HepG2 (cell line): ENCODE measurements around the gene CLIP2. TPM values are rescaled to one million over a fixed set of nuclear protein-coding genes. Genes with fewer than 3 reads are reported as not detected.
A peak's percentile ranks its signal among the peaks of the same experiment; 100 is the strongest.

ENCODE experiments used
- ARID4A ChIP-seq: sonication (generic); formaldehyde crosslinking; IDR thresholded peaks from 2 replicates; pipeline ENCODE4 v1.5.0; 2020; ENCODE audit warnings: mild to moderate bottlenecking, missing genetic modification reagents, borderline replicate concordance
- PAF1 ChIP-seq: IDR thresholded peaks from 2 replicates; pipeline ENCODE4 v1.6.1; 2016; ENCODE audit warnings: missing genetic modification reagents, missing compliant biosample characterization
- PHF5A ChIP-seq: IDR thresholded peaks from one replicate; pipeline ENCODE4 v1.6.1; 2018; ENCODE audit warnings: low read depth, missing genetic modification reagents; ENCODE audit not compliant: unreplicated experiment
- RARA ChIP-seq: IDR thresholded peaks from 2 replicates; pipeline ENCODE4 v1.6.1; 2016; ENCODE audit warnings: missing genetic modification reagents, missing compliant biosample characterization
- RCOR2 ChIP-seq: IDR thresholded peaks from 2 replicates; pipeline ENCODE4 v1.6.1; 2016; ENCODE audit warnings: missing biosample characterization, missing genetic modification reagents
- SALL1 ChIP-seq: sonication (generic); formaldehyde crosslinking; IDR thresholded peaks from 2 replicates; pipeline ENCODE4 v1.8.0; 2022; ENCODE audit warnings: mild to moderate bottlenecking, missing genetic modification reagents
- TSC22D2 ChIP-seq: sonication (generic); formaldehyde crosslinking; IDR thresholded peaks from 2 replicates; pipeline ENCODE4 v1.5.1; 2020; ENCODE audit warnings: missing genetic modification reagents, mild to moderate bottlenecking, borderline replicate concordance
- ZFYVE20 ChIP-seq: sonication (generic); formaldehyde crosslinking; IDR thresholded peaks from 2 replicates; pipeline ENCODE4 v1.8.0; 2023; ENCODE audit warnings: low read depth, mild to moderate bottlenecking, moderate library complexity, missing genetic modification reagents, borderline replicate concordance
- ZNF383 ChIP-seq: sonication (generic); formaldehyde crosslinking; IDR thresholded peaks from 2 replicates; pipeline ENCODE4 v1.4.0; 2020; ENCODE audit warnings: missing genetic modification reagents, mild to moderate bottlenecking, borderline replicate concordance
- ZNF543 ChIP-seq: sonication (generic); formaldehyde crosslinking; IDR thresholded peaks from 2 replicates; pipeline ENCODE4 v1.4.0; 2020; ENCODE audit warnings: mild to moderate bottlenecking, missing genetic modification reagents
- ZNF674 ChIP-seq: sonication (generic); formaldehyde crosslinking; IDR thresholded peaks from 2 replicates; pipeline ENCODE4 v1.5.0; 2020; ENCODE audit warnings: low read depth, mild to moderate bottlenecking, missing genetic modification reagents
- ZNF747 ChIP-seq: sonication (generic); formaldehyde crosslinking; IDR thresholded peaks from 2 replicates; pipeline ENCODE4 v1.8.1; 2023; ENCODE audit warnings: missing genetic modification reagents, mild to moderate bottlenecking, borderline replicate concordance
- ZNF790 ChIP-seq: sonication (generic); formaldehyde crosslinking; IDR thresholded peaks from 2 replicates; pipeline ENCODE4 v1.8.0; 2022; ENCODE audit warnings: missing genetic modification reagents, mild to moderate bottlenecking, borderline replicate concordance
- polyA plus RNA-seq, 8 experiments: library from polyadenylated mRNA; depleted of rRNA in 3 of 8; stranded (reverse) in 7 of 8; unstranded in 1 of 8; fragments of >200 nt; fragmentation: Illumina TruSeq in 4 of 8; extraction: Trizol in 4 of 8; gene quantifications; 2 replicates each; pipeline versions ENCODE4 v1.2.1 to v1.2.3, GENCODE V29; 2011 to 2016; ENCODE audit warnings: low read depth in 4 of 8, missing spikeins in 1 of 8, mixed read lengths in 1 of 8; ENCODE audit not compliant: insufficient read depth in 1 of 8
- total RNA-seq, 5 experiments: library from RNA; depleted of rRNA; stranded (reverse); fragments of >200 nt; fragmentation: Illumina TruSeq; extraction: Trizol; gene quantifications; 2 replicates each; pipeline ENCODE4 v1.2.3, GENCODE V29; 2016; ENCODE audit warnings: low read depth in 1 of 5
- TF ChIP-seq, protein P1 (sequence below): IDR thresholded peaks from 2 replicates; pipeline ENCODE4 v1.4.0; 2020; ENCODE audit warnings: mild to moderate bottlenecking, missing genetic modification reagents
- TF ChIP-seq, protein P2 (sequence below): sonication (generic); formaldehyde crosslinking; IDR thresholded peaks from 2 replicates; pipeline ENCODE4 v1.5.0; 2020; ENCODE audit warnings: mild to moderate bottlenecking, low read depth, missing genetic modification reagents, borderline replicate concordance
- TF ChIP-seq, protein P3 (sequence below): sonication (generic); formaldehyde crosslinking; IDR thresholded peaks from 2 replicates; pipeline ENCODE4 v1.5.1; 2020; ENCODE audit warnings: mild to moderate bottlenecking, missing genetic modification reagents, moderate library complexity

The CLIP2 gene
- total and polyA plus RNA-seq, 2 of the 13 experiments (the other 11 are each of a cell fraction or from before 2014, with no cell fraction given) = 6.5 to 17.4 TPM

DNA sequence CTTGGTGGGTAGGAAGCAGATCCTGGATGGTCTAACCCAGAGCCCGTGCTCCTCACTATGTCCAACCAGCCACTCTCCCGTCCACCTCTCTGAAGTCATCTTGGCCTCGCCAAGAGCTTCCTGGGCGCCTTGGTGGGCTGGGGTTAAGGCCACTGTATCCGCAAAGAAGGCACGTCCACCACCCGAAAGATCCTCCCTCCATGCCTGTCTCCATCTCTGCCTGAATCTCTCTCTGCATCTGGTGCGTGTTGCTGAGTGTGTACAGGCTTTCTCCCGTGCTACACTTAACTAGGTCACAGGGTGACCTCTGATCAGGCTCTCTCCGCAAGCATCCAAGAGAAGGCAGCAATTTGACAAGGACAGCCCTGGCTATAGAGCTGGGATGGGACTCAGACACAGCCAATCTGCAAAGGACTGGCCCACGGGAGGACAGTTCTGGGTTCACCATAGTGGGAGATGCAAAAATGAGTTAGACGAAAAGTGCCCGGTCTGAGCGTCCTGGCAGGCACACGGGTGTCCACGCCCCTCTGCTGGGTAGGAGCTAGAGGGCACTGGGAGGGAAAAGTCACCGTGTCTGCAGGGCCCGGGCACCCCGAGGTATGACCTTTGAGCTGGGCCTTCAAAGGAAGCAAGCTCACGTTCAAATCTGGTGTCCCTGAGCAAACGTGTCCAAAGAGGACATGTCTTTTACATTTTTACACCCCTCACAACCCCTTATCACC is 25.6 kb upstream of the CLIP2 start (continued):
- TF ChIP-seq ARID4A (CRISPR knock-in tag) = peak; percentile 37; the same call in 1 of the 2 replicates
- TF ChIP-seq ZNF674 (CRISPR knock-in tag) = no peak
- TF ChIP-seq, protein P1, sequence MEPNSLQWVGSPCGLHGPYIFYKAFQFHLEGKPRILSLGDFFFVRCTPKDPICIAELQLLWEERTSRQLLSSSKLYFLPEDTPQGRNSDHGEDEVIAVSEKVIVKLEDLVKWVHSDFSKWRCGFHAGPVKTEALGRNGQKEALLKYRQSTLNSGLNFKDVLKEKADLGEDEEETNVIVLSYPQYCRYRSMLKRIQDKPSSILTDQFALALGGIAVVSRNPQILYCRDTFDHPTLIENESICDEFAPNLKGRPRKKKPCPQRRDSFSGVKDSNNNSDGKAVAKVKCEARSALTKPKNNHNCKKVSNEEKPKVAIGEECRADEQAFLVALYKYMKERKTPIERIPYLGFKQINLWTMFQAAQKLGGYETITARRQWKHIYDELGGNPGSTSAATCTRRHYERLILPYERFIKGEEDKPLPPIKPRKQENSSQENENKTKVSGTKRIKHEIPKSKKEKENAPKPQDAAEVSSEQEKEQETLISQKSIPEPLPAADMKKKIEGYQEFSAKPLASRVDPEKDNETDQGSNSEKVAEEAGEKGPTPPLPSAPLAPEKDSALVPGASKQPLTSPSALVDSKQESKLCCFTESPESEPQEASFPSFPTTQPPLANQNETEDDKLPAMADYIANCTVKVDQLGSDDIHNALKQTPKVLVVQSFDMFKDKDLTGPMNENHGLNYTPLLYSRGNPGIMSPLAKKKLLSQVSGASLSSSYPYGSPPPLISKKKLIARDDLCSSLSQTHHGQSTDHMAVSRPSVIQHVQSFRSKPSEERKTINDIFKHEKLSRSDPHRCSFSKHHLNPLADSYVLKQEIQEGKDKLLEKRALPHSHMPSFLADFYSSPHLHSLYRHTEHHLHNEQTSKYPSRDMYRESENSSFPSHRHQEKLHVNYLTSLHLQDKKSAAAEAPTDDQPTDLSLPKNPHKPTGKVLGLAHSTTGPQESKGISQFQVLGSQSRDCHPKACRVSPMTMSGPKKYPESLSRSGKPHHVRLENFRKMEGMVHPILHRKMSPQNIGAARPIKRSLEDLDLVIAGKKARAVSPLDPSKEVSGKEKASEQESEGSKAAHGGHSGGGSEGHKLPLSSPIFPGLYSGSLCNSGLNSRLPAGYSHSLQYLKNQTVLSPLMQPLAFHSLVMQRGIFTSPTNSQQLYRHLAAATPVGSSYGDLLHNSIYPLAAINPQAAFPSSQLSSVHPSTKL = no peak; the same call in none of the 2 replicates
- no peak for TF ChIP-seq TSC22D2 (CRISPR knock-in tag)
- TF ChIP-seq RCOR2 (CRISPR knock-in tag) = no peak
- TF ChIP-seq PAF1 (CRISPR knock-in tag) = no peak
- no peak for TF ChIP-seq ZNF747
- TF ChIP-seq, protein P2, sequence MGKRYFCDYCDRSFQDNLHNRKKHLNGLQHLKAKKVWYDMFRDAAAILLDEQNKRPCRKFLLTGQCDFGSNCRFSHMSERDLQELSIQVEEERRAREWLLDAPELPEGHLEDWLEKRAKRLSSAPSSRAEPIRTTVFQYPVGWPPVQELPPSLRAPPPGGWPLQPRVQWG (CRISPR knock-in tag) = no peak
- TF ChIP-seq, protein P3, sequence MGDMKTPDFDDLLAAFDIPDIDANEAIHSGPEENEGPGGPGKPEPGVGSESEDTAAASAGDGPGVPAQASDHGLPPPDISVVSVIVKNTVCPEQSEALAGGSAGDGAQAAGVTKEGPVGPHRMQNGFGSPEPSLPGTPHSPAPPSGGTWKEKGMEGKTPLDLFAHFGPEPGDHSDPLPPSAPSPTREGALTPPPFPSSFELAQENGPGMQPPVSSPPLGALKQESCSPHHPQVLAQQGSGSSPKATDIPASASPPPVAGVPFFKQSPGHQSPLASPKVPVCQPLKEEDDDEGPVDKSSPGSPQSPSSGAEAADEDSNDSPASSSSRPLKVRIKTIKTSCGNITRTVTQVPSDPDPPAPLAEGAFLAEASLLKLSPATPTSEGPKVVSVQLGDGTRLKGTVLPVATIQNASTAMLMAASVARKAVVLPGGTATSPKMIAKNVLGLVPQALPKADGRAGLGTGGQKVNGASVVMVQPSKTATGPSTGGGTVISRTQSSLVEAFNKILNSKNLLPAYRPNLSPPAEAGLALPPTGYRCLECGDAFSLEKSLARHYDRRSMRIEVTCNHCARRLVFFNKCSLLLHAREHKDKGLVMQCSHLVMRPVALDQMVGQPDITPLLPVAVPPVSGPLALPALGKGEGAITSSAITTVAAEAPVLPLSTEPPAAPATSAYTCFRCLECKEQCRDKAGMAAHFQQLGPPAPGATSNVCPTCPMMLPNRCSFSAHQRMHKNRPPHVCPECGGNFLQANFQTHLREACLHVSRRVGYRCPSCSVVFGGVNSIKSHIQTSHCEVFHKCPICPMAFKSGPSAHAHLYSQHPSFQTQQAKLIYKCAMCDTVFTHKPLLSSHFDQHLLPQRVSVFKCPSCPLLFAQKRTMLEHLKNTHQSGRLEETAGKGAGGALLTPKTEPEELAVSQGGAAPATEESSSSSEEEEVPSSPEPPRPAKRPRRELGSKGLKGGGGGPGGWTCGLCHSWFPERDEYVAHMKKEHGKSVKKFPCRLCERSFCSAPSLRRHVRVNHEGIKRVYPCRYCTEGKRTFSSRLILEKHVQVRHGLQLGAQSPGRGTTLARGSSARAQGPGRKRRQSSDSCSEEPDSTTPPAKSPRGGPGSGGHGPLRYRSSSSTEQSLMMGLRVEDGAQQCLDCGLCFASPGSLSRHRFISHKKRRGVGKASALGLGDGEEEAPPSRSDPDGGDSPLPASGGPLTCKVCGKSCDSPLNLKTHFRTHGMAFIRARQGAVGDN (CRISPR knock-in tag) = peak; percentile 50
- no peak for TF ChIP-seq PHF5A (CRISPR knock-in tag)
- 0 out of 2 replicates have a peak, but pooled peaks have one; percentile 24 for TF ChIP-seq RARA (CRISPR knock-in tag)
- TF ChIP-seq ZNF790 (CRISPR knock-in tag) = no peak
- TF ChIP-seq SALL1 (CRISPR knock-in tag) = peak; percentile 27; the same call in 1 of the 2 replicates
- no peak for TF ChIP-seq ZNF383 (CRISPR knock-in tag)
- no peak for TF ChIP-seq ZNF543 (CRISPR knock-in tag)
- TF ChIP-seq ZFYVE20 = no peak
